ENCODE data around the gene NRP1. TPM values are rescaled to one million over a fixed set of nuclear protein-coding genes. Genes with fewer than 3 reads are reported as not detected.
"Not testable (repeated sequence)": the region's sequence is repeated elsewhere in the genome, so short reads cannot be mapped to it uniquely, and the experiment has no call there.

Gene NRP1
- total RNA-seq, 4 donors from 2014 or later: 45.7 to 90.0 (median 57.7) TPM

DNA sequence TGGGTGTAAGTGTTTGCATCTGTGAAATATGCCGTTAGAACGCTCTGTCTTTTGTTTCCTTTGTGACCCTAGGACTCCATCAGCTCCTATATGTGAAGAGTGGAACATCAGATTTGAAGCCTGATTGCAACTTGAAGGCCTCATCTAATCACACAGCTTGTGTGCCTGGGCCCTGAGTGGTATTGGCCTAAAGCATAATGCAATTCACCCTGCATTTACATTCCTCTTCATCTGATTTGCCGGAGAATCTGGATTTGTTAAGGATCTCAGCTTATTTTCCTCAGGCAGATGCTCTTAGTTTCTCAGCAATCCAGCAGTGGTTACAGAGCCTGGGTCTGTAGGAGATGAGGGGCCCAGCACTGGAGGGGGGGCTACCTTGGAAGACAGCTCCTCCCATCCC, 193.2 kb downstream of the NRP1 start:
- H3K4me3 ChIP-seq: no peak overlapping the region
- no peaks in the 10 kb centered on the region for H3K9me3 ChIP-seq

DNA sequence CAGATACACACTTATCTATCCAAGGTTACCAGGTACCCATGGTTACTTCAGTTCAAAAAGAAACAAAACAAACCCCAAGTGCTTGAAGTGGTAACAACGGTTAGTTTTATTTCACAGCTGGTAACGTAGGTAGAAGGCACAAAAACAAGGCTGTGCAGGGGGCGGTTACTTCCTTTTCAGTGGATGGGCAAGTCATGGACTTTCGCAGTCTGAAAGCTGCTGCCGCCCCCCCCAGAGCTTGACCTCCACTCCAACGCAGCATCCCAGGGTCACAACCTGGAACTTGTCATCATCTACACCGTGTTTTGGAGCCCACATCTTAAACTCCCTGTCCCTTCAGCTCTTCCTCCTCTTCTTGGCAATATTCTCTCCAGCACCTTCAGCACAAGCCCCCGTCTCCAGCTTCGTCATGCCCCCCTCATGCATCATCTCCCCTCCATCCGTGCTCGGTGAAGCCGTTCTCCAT, 195.3 kb downstream of the NRP1 start:
- H3K27me3 ChIP-seq: no peaks in the 10 kb centered on the region
- H3K9me3 ChIP-seq: no peaks in the 10 kb centered on the region
- DNase-seq (ENCODE audit: low spot score in 2 of 2): no peak
- WGBS, 2 donors: 71 to 76% methylated on average over 12 of the region's 12 CpGs
- H3K4me1 ChIP-seq: no peaks in the 10 kb centered on the region
- TF ChIP-seq EP300 (IDR thresholded peaks at IDR 0.05) (no peak), POLR2A (IDR thresholded peaks at IDR 0.05) (no peak)
- TF ChIP-seq, protein P1, sequence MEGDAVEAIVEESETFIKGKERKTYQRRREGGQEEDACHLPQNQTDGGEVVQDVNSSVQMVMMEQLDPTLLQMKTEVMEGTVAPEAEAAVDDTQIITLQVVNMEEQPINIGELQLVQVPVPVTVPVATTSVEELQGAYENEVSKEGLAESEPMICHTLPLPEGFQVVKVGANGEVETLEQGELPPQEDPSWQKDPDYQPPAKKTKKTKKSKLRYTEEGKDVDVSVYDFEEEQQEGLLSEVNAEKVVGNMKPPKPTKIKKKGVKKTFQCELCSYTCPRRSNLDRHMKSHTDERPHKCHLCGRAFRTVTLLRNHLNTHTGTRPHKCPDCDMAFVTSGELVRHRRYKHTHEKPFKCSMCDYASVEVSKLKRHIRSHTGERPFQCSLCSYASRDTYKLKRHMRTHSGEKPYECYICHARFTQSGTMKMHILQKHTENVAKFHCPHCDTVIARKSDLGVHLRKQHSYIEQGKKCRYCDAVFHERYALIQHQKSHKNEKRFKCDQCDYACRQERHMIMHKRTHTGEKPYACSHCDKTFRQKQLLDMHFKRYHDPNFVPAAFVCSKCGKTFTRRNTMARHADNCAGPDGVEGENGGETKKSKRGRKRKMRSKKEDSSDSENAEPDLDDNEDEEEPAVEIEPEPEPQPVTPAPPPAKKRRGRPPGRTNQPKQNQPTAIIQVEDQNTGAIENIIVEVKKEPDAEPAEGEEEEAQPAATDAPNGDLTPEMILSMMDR (IDR thresholded peaks at IDR 0.05): no peak
- no peak overlapping the region for H3K27ac ChIP-seq
- H3K36me3 ChIP-seq: no peaks in the 10 kb centered on the region
- no peak overlapping the region for H3K4me3 ChIP-seq

More for the DNA sequence above, 193.2 kb downstream of the NRP1 start:
- Histone ChIP-seq H3K27ac (no peak overlapping the region), H3K27me3 (no peaks in the 10 kb centered on the region), H3K36me3 (no peaks in the 10 kb centered on the region), H3K4me1 (no peaks in the 10 kb centered on the region)
- no peak for DNase-seq (ENCODE audit: low spot score in 2 of 2)
- TF ChIP-seq, protein P1 (IDR thresholded peaks at IDR 0.05): no peak
- TF ChIP-seq EP300 (IDR thresholded peaks at IDR 0.05) (no peak), POLR2A (IDR thresholded peaks at IDR 0.05) (no peak)
- WGBS, 2 donors: 85 to 90% methylated on average over 3 of the region's 3 CpGs

DNA sequence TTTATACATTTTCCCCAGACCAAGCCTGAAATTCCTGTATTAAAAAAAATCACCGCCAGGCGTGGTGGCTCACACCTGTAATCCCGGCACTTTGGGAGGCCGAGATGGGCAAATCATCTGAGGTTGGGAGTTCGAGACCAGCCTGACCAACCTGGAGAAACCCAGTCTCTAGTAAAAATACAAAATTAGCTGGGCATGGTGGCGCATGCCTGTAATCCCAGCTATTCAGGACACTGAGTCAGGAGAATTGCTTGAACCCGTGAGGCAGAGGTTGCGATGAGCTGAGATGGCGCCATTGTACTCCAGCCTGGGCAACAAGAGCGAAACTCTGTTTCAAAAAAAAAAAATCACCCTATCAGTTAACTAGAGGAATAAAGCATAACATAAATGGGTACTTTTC, 195.8 kb downstream of the NRP1 start:
- H3K36me3 ChIP-seq; H3K4me1 ChIP-seq; H3K27ac ChIP-seq; H3K27me3 ChIP-seq; H3K4me3 ChIP-seq; DNase-seq (ENCODE audit: low spot score in 2 of 2); H3K9me3 ChIP-seq: not testable (repeated sequence)
- 84 to 95% methylated on average over 10 of the region's 10 CpGs for WGBS, 2 donors

DNA sequence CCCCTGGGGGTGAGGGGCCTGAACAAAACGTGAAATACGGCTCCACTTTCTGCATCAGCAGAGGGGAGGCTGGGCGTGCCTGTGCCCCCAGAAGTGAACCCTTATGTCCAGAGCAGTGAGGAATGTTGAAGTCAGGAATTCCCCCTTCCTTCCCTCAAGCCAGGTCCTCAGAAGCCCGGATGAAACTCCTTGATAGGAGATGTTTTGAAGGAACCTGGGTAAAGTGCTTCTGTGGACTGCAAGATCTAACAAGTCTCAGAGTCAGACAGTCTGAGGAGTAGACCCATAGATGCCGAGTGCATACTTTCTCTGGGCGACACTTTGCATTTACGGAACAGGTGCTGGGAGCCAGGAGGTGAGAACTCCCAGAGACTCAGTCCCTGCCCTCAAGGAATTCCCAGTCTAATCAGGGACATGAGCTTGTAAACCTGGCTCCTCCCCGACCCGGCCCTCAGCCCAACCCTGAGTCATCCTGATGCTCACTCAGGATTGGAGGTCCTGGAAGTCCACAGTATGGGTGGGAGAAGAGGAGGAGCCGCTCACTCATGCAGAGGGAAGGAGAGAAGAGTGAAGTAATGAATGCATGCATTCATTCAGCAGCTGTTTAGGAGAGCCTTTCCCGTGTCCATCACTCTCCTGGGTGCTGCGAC, 197.0 kb downstream of the NRP1 start:
- DNase-seq (ENCODE audit: low spot score in 2 of 2): no peak
- no peak overlapping the region for H3K27ac ChIP-seq
- no peaks in the 10 kb centered on the region for H3K27me3 ChIP-seq
- no peak overlapping the region for H3K4me3 ChIP-seq
- H3K36me3 ChIP-seq: no peaks in the 10 kb centered on the region
- H3K4me1 ChIP-seq: no peaks in the 10 kb centered on the region
- H3K9me3 ChIP-seq: no peaks in the 10 kb centered on the region
- TF ChIP-seq EP300 (IDR thresholded peaks at IDR 0.05): no peak
- TF ChIP-seq, protein P1 (IDR thresholded peaks at IDR 0.05): no peak
- 90 to 91% methylated on average over 12 of the region's 12 CpGs for WGBS, 2 donors

DNA sequence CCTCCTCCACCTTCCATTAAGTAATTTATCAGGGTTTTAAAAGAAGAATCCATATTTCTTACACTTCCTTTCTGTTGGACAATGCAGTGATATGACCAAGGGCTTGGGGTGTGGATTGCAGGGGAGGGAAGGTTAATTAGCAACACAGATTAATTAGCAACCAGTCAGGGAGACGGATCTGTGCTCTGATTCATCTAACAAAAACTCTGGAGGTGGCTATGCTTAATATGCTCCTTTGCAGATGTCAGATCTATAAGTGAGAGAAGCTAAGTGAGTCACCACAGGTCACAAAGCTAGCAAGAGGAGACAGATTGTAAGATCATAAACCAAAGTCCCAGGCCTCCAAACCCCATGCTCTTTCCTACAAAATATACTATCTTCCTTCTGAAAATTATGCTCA, 197.7 kb downstream of the NRP1 start:
- H3K4me1 ChIP-seq: no peaks in the 10 kb centered on the region

More for the DNA sequence above, 197.7 kb downstream of the NRP1 start:
- TF ChIP-seq EP300 (IDR thresholded peaks at IDR 0.05) (no peak), POLR2A (IDR thresholded peaks at IDR 0.05) (no peak)
- TF ChIP-seq, protein P1 (IDR thresholded peaks at IDR 0.05): no peak
- no peaks in the 10 kb centered on the region for H3K9me3 ChIP-seq
- DNase-seq (ENCODE audit: low spot score in 2 of 2): no peak
- H3K27ac ChIP-seq: no peak overlapping the region
- no peaks in the 10 kb centered on the region for H3K36me3 ChIP-seq
- H3K4me3 ChIP-seq: no peak overlapping the region
- WGBS, 2 donors: 46 to 52% methylated on average over 1 of the region's 1 CpG
- no peaks in the 10 kb centered on the region for H3K27me3 ChIP-seq
